ENCODE data around the gene RTL10. TPM values are rescaled to one million over a fixed set of nuclear protein-coding genes. Genes with fewer than 3 reads are reported as not detected.

RTL10 gene
- polyA plus RNA-seq, 2 of the 4 experiments (the other 2 are of a cell fraction) = 4.4 to 5.1 TPM

DNA sequence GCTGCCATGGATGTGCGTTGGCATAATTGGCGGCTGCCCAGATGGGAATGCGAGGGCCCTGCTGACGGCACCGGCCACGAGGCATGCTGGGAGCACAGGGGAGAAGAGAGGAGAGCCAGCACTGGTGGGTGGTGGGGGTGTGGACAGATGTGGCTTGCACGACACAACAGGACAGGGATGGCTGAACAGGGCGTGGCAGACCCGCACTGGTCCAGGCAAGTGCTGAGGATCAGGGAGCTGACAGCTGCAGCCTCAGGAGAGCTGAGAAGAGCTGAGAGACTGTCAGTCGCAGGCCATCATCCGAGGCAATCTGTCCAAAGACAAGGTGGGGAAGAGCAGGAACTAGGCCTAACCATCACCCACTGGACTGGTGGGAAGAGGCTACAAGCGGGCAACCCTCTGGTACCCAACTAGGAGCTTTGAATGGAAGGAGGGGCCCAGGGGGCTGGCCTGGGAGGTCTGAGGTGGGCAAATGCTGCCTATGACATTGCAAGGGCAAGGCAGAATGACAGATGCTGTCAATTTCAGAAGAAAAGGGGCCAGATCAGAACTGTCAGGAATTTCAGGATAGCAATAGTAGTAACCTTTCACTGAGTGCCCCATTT lies 2.4 kb downstream of the RTL10 start:
- H3K4me2 ChIP-seq = peak overlapping the region; percentile 99; the same call in 2 of the 3 replicates

DNA sequence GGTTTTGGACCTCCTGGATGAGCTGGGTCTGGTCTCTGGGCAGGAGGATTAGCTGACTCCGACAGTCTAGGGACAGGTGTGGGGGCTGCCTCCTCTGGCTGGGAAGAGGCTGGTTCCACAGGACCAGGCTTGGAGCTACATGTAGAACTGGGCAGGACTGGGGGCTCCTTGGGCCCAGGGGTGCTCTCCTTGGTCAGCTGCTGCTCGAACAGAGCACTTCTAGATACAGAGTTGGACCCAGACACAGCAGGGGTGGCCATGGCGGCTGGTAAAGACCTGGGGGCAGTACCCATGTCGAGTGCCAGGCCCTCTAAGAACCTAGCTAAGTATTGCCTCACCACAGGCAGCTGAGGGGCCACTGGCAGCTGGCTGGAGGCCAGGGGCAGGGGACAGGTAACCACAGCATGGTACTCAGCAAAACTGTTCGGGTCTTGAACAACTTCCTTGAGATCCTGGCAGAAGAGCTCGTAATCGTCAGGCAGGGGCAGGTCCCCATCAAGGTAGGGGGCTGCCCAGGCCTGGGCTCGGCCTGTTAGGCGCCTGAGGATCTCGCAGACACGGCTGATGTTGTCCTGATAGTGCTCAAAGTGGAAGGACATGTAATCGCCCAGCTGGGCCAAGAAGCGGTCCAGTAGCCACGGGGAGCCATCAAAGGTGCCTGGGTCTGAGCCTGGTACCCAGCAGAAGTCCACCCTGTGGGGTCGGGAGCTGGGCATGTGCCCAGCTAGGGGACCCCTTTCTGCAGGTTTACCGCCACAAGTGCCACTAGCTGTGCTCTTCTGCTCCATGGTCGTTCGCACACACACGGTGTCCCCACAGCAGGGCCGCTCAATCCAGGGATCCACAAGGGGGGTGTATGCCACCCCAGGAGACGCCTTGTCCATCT lies 3.1 kb downstream of the RTL10 start:
- H3K4me1 ChIP-seq = peaks cover 32% of the 10 kb centered on the region
- FAIRE-seq = no peak
- H3K4me2 ChIP-seq = no peak overlapping the region

More for the DNA sequence above, 2.4 kb downstream of the RTL10 start:
- POLR2A ChIA-PET = no interaction called here
- TF ChIP-seq ESRRA (IDR thresholded peaks at IDR 0.05; ENCODE audit: borderline replicate concordance, low read length) (no peak), RFX5 (IDR thresholded peaks at IDR 0.05) (no peak)
- ATAC-seq (no peak), DNase-seq (ENCODE audit: low read depth in 1 of 2, low spot score in 1 of 2) (no peak), FAIRE-seq (no peak)
- H3K27ac ChIP-seq = no peak overlapping the region
- CTCF ChIA-PET = interaction anchor here (0.7 to 1.6 kb wide), 4 partner anchors 9 to 121 kb away, joined by 3 to 4 read pairs (median 4); no protein-coding TSS in a partner anchor
- 90% methylated on average over 10 of the region's 12 CpGs for WGBS (ENCODE audit: missing lambda C conversion rate)
- H3K9me3 ChIP-seq = no peaks in the 10 kb centered on the region
- H3K4me3 ChIP-seq = no peak overlapping the region
- H3K4me1 ChIP-seq = peaks cover 32% of the 10 kb centered on the region

DNA sequence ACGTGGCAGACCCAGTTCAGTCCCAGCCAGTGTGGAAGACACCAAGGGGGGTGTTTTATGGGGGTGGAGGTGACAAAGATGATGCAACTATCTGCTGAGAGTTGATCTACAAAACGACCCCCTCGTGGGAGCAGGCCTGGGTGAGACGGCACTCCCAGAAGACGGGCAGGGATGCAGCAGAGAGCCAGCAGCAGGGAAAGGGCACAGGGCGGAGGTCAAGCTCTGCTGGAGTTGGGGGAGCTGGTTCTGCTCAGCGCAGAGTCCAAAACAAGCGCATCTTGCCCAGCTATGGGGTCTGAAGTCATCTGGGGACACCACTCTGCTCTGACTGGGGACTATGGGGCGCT lies 3.9 kb downstream of the RTL10 start:
- POLR2A ChIA-PET = no interaction called here

More for the DNA sequence above, 3.1 kb downstream of the RTL10 start:
- Histone ChIP-seq H3K4me3 (no peak overlapping the region), H3K9me3 (no peaks in the 10 kb centered on the region), H3K27ac (no peak overlapping the region)
- CTCF ChIA-PET = interaction anchor here (0.7 to 1.6 kb wide), 5 partner anchors 9 to 121 kb away, joined by 3 to 4 read pairs (median 3); no protein-coding TSS in a partner anchor
- 92% methylated on average over 8 of the region's 21 CpGs for WGBS (ENCODE audit: missing lambda C conversion rate)
- ATAC-seq = no peak
- POLR2A ChIA-PET = no interaction called here
- TF ChIP-seq RCOR1 (IDR thresholded peaks at IDR 0.05; ENCODE audit: low read depth, low read length) = no peak
- TF ChIP-seq MYC (IDR thresholded peaks at IDR 0.05; ENCODE audit: borderline replicate concordance, low read length) = no peak
- TF ChIP-seq, protein P1, sequence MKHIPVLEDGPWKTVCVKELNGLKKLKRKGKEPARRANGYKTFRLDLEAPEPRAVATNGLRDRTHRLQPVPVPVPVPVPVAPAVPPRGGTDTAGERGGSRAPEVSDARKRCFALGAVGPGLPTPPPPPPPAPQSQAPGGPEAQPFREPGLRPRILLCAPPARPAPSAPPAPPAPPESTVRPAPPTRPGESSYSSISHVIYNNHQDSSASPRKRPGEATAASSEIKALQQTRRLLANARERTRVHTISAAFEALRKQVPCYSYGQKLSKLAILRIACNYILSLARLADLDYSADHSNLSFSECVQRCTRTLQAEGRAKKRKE (CRISPR knock-in tag; IDR thresholded peaks at IDR 0.05; ENCODE audit: low read depth) = no peak
- no peak for TF ChIP-seq POLR2AphosphoS2 (conservative IDR thresholded peaks at IDR 0.05; ENCODE audit: low read length)
- TF ChIP-seq, protein P2, sequence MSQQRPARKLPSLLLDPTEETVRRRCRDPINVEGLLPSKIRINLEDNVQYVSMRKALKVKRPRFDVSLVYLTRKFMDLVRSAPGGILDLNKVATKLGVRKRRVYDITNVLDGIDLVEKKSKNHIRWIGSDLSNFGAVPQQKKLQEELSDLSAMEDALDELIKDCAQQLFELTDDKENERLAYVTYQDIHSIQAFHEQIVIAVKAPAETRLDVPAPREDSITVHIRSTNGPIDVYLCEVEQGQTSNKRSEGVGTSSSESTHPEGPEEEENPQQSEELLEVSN (IDR thresholded peaks at IDR 0.05; ENCODE audit: borderline replicate concordance, low read depth) = no peak
- TF ChIP-seq RARB (CRISPR knock-in tag; IDR thresholded peaks at IDR 0.05) = no peak
- TF ChIP-seq MAFK (IDR thresholded peaks at IDR 0.05; ENCODE audit: partially characterized antibody) = no peak
- TF ChIP-seq MAZ (IDR thresholded peaks at IDR 0.05; ENCODE audit: borderline replicate concordance, low read depth, low read length) = no peak
- TF ChIP-seq HOXB5 (CRISPR knock-in tag; IDR thresholded peaks at IDR 0.05) = no peak
- no peak for TF ChIP-seq CHD4 (IDR thresholded peaks at IDR 0.05; ENCODE audit: borderline replicate concordance)
- no peak for TF ChIP-seq NFE2L2 (conservative IDR thresholded peaks at IDR 0.05; ENCODE audit: low read length)
- no peak for TF ChIP-seq FOXS1 (CRISPR knock-in tag; IDR thresholded peaks at IDR 0.05)
- TF ChIP-seq HDAC2 (IDR thresholded peaks at IDR 0.05) = no peak
- TF ChIP-seq GATA3 (IDR thresholded peaks at IDR 0.05; ENCODE audit: borderline replicate concordance) = no peak
- DNase-seq (ENCODE audit: low read depth in 1 of 2, low spot score in 1 of 2) = no peak

More for the DNA sequence above, 3.9 kb downstream of the RTL10 start:
- H3K9me3 ChIP-seq = no peaks in the 10 kb centered on the region
- CTCF ChIA-PET = interaction anchor here (0.7 to 1.2 kb wide), 2 partner anchors 59 to 94 kb away, joined by 3 read pairs; no protein-coding TSS in a partner anchor
- H3K27ac ChIP-seq = 0 out of 6 replicates have a peak overlapping the region, but pooled peaks of 1 of the 2 experiments have one; percentile 14
- TF ChIP-seq FOXS1 (CRISPR knock-in tag; IDR thresholded peaks at IDR 0.05) (no peak), EP300 (IDR thresholded peaks at IDR 0.05) (no peak), HEYL (CRISPR knock-in tag; IDR thresholded peaks at IDR 0.05) (no peak), TP53 (CRISPR knock-in tag; IDR thresholded peaks at IDR 0.05) (no peak), EHF (CRISPR knock-in tag; IDR thresholded peaks at IDR 0.05) (no peak), GATA3 (IDR thresholded peaks at IDR 0.05; ENCODE audit: borderline replicate concordance) (no peak), CEBPB (IDR thresholded peaks at IDR 0.05) (no peak), ZNF302 (CRISPR knock-in tag; IDR thresholded peaks at IDR 0.05) (no peak)
- TF ChIP-seq, protein P3, sequence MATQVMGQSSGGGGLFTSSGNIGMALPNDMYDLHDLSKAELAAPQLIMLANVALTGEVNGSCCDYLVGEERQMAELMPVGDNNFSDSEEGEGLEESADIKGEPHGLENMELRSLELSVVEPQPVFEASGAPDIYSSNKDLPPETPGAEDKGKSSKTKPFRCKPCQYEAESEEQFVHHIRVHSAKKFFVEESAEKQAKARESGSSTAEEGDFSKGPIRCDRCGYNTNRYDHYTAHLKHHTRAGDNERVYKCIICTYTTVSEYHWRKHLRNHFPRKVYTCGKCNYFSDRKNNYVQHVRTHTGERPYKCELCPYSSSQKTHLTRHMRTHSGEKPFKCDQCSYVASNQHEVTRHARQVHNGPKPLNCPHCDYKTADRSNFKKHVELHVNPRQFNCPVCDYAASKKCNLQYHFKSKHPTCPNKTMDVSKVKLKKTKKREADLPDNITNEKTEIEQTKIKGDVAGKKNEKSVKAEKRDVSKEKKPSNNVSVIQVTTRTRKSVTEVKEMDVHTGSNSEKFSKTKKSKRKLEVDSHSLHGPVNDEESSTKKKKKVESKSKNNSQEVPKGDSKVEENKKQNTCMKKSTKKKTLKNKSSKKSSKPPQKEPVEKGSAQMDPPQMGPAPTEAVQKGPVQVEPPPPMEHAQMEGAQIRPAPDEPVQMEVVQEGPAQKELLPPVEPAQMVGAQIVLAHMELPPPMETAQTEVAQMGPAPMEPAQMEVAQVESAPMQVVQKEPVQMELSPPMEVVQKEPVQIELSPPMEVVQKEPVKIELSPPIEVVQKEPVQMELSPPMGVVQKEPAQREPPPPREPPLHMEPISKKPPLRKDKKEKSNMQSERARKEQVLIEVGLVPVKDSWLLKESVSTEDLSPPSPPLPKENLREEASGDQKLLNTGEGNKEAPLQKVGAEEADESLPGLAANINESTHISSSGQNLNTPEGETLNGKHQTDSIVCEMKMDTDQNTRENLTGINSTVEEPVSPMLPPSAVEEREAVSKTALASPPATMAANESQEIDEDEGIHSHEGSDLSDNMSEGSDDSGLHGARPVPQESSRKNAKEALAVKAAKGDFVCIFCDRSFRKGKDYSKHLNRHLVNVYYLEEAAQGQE (IDR thresholded peaks at IDR 0.05) = no peak
- TF ChIP-seq, protein P4, sequence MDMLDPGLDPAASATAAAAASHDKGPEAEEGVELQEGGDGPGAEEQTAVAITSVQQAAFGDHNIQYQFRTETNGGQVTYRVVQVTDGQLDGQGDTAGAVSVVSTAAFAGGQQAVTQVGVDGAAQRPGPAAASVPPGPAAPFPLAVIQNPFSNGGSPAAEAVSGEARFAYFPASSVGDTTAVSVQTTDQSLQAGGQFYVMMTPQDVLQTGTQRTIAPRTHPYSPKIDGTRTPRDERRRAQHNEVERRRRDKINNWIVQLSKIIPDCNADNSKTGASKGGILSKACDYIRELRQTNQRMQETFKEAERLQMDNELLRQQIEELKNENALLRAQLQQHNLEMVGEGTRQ (IDR thresholded peaks at IDR 0.05) = no peak
- TF ChIP-seq, protein P5, sequence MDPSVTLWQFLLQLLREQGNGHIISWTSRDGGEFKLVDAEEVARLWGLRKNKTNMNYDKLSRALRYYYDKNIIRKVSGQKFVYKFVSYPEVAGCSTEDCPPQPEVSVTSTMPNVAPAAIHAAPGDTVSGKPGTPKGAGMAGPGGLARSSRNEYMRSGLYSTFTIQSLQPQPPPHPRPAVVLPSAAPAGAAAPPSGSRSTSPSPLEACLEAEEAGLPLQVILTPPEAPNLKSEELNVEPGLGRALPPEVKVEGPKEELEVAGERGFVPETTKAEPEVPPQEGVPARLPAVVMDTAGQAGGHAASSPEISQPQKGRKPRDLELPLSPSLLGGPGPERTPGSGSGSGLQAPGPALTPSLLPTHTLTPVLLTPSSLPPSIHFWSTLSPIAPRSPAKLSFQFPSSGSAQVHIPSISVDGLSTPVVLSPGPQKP (IDR thresholded peaks at IDR 0.05; ENCODE audit: low read depth, low read length) = no peak
- TF ChIP-seq, protein P6, sequence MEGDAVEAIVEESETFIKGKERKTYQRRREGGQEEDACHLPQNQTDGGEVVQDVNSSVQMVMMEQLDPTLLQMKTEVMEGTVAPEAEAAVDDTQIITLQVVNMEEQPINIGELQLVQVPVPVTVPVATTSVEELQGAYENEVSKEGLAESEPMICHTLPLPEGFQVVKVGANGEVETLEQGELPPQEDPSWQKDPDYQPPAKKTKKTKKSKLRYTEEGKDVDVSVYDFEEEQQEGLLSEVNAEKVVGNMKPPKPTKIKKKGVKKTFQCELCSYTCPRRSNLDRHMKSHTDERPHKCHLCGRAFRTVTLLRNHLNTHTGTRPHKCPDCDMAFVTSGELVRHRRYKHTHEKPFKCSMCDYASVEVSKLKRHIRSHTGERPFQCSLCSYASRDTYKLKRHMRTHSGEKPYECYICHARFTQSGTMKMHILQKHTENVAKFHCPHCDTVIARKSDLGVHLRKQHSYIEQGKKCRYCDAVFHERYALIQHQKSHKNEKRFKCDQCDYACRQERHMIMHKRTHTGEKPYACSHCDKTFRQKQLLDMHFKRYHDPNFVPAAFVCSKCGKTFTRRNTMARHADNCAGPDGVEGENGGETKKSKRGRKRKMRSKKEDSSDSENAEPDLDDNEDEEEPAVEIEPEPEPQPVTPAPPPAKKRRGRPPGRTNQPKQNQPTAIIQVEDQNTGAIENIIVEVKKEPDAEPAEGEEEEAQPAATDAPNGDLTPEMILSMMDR (IDR thresholded peaks at IDR 0.05) = no peak
- no peak overlapping the region for H3K4me3 ChIP-seq
- 83% methylated on average over 4 of the region's 9 CpGs for WGBS (ENCODE audit: missing lambda C conversion rate)
- peaks cover 28% of the 10 kb centered on the region for H3K4me1 ChIP-seq
- no peak for ATAC-seq
- no peak for DNase-seq (ENCODE audit: low read depth in 1 of 2, low spot score in 1 of 2)
- H3K4me2 ChIP-seq = no peak overlapping the region
- FAIRE-seq = no peak
